Left hindlimb (tissue), 1 donor: Measurements from ENCODE around the gene CHMP4B.

Experiments used
- DNase-seq: peaks from one replicate; pipeline ENCODE4 v3.0.0-alpha.2; 2018

CHMP4B gene

GRCh38 chr20:33841436-33841799 is 30.3 kb downstream of the CHMP4B start:
- no peak for DNase-seq

GRCh38 chr20:33842346-33842745 is 31.2 kb downstream of the CHMP4B start:
- DNase-seq, result no peak

GRCh38 chr20:33843050-33843449 is 31.9 kb downstream of the CHMP4B start:
- DNase-seq, result no peak

- DNase-seq, result no peak
These were observed 32.7 kb downstream of the CHMP4B start for GRCh38 chr20:33843854-33844253.

GRCh38 chr20:33846291-33846935 is 35.3 kb downstream of the CHMP4B start:
- DNase-seq, result no peak

- no peak for DNase-seq
These were observed 35.9 kb downstream of the CHMP4B start for GRCh38 chr20:33847006-33847405.

- no peak for DNase-seq
These were observed 37.2 kb downstream of the CHMP4B start for GRCh38 chr20:33848391-33848790.

GRCh38 chr20:33850159-33850558 is 39.0 kb downstream of the CHMP4B start:
- no peak for DNase-seq

- DNase-seq, result no peak
These were observed 40.8 kb downstream of the CHMP4B start for GRCh38 chr20:33851842-33852466.

- DNase-seq, result no peak
These were observed 41.7 kb downstream of the CHMP4B start for GRCh38 chr20:33852626-33853506.

GRCh38 chr20:33853507-33853813 is 42.3 kb downstream of the CHMP4B start:
- no peak for DNase-seq

GRCh38 chr20:33857722-33858563 is 46.8 kb downstream of the CHMP4B start:
- no peak for DNase-seq

GRCh38 chr20:33858666-33859065 is 47.5 kb downstream of the CHMP4B start:
- DNase-seq, result no peak

- DNase-seq, result no peak
These were observed 48.1 kb downstream of the CHMP4B start for GRCh38 chr20:33859157-33859695.

- DNase-seq, result no peak
These were observed 48.6 kb downstream of the CHMP4B start for GRCh38 chr20:33859751-33860150.

GRCh38 chr20:33861458-33861857 is 50.3 kb downstream of the CHMP4B start:
- no peak for DNase-seq

GRCh38 chr20:33862709-33863403 is 51.7 kb downstream of the CHMP4B start:
- peak; percentile 83 for DNase-seq

GRCh38 chr20:33863440-33864323 is 52.5 kb downstream of the CHMP4B start:
- DNase-seq, result no peak

- DNase-seq, result no peak
These were observed 53.3 kb downstream of the CHMP4B start for GRCh38 chr20:33864324-33864963.

- no peak for DNase-seq
These were observed 54.7 kb downstream of the CHMP4B start for GRCh38 chr20:33865761-33866370.
